VCaP (cell line): Measurements from ENCODE around the gene RPS19.

Experiments used
- H3K27ac ChIP-seq: fragments of 450-650 bp; 2 replicates; pipeline ENCODE4 v1.5.1; 2017
- CTCF ChIP-seq: fragments of 450-650 bp; conservative IDR thresholded peaks from 2 replicates; pipeline ENCODE4 v1.5.1; 2017; ENCODE audit warnings: mild to moderate bottlenecking, moderate library complexity

Gene RPS19

GRCh38 chr19:41879670-41880328 lies 19.7 kb downstream of the RPS19 start:
- no peak overlapping the region for H3K27ac ChIP-seq
- TF ChIP-seq CTCF: no peak

GRCh38 chr19:41880329-41880708 lies 20.3 kb downstream of the RPS19 start:
- TF ChIP-seq CTCF: no peak
- H3K27ac ChIP-seq: no peak overlapping the region

- H3K27ac ChIP-seq: peak within 1 kb of the TSS; percentile 80; the same call in 1 of the 2 replicates
- no peak for TF ChIP-seq CTCF
Measured at GRCh38 chr19:41882568-41883462, 22.8 kb downstream of the RPS19 start, which contains the start of gene ARHGEF1. TSS of gene ARHGEF1 (plus strand) at chr19:41883184. CDS start at chr19:41888083, 4,899 bp downstream.

- peak overlapping the region; percentile 80; the same call in 1 of the 2 replicates for H3K27ac ChIP-seq
- TF ChIP-seq CTCF: no peak
Measured at GRCh38 chr19:41883463-41883820, 23.4 kb downstream of the RPS19 start.

GRCh38 chr19:41883821-41884733 lies 24.0 kb downstream of the RPS19 start:
- TF ChIP-seq CTCF: no peak; the same call in 1 of the 2 replicates
- peak overlapping the region; percentile 80; the same call in 1 of the 2 replicates for H3K27ac ChIP-seq

GRCh38 chr19:41886761-41887710 lies 27.0 kb downstream of the RPS19 start:
- no peak overlapping the region for H3K27ac ChIP-seq

More at GRCh38 chr19:41886761-41887710, 27.0 kb downstream of the RPS19 start:
- no peak for TF ChIP-seq CTCF
